Peyer's patch (tissue), 4 donors: ENCODE measurements around the gene FRMPD2.

Experiments used
- POLR2A ChIP-seq, 2 donors: fragments of 450-650 bp; IDR thresholded peaks; one replicate each; pipeline ENCODE4 v1.5.1; 2017; ENCODE audit warnings: antibody characterized with exemption in 2 of 2, mild to moderate bottlenecking in 2 of 2, moderate library complexity in 2 of 2
- TF ChIP-seq, protein P1 (sequence below), 6 experiments: fragments of 450-650 bp in 4 of 6; fragments of 200-600 bp in 2 of 6; sonication (generic) in 1 of 6; IDR thresholded peaks; one replicate each; pipeline ENCODE4 v1.5.1; 2017 to 2019; ENCODE audit warnings: antibody characterized with exemption in 6 of 6, mild to moderate bottlenecking in 3 of 6, moderate library complexity in 1 of 6

DNA sequence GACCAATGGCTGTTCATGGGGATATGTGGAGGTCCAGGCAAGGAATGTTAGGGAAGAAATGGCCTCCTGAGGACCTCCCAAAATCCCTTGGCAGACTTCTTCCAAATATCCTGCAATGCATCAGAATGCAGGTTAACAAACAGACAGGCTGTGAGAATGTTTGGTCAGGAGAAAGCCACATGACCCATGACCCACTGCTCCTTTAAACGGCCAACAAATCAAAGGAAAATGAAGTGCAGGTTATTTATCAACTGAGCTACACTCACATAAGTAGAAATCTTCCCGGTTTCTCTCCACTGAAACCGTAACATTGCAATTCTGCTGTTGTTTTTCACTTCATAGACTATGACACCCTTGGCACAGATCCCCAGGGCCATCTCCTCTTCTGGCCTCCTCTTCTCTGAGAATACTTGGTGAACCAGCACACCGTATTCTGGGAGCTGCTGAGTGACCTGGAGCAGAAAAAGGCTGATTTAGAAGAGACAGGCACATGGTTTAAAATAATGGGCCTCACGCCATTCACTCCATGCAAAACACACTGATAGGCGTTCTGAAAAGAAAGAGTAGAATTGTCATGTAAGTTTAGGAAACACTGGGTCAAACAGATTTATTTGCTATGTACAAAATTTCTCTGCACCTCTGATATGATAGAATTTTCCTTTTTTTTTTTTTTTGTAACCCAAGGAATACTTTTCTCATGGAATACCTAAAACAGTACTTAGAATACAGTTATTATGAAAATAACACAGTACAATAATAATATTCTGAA, 67.8 kb downstream of the FRMPD2 start:
- no peak for TF ChIP-seq POLR2A (IDR thresholded peaks at IDR 0.05)
- TF ChIP-seq, protein P1, sequence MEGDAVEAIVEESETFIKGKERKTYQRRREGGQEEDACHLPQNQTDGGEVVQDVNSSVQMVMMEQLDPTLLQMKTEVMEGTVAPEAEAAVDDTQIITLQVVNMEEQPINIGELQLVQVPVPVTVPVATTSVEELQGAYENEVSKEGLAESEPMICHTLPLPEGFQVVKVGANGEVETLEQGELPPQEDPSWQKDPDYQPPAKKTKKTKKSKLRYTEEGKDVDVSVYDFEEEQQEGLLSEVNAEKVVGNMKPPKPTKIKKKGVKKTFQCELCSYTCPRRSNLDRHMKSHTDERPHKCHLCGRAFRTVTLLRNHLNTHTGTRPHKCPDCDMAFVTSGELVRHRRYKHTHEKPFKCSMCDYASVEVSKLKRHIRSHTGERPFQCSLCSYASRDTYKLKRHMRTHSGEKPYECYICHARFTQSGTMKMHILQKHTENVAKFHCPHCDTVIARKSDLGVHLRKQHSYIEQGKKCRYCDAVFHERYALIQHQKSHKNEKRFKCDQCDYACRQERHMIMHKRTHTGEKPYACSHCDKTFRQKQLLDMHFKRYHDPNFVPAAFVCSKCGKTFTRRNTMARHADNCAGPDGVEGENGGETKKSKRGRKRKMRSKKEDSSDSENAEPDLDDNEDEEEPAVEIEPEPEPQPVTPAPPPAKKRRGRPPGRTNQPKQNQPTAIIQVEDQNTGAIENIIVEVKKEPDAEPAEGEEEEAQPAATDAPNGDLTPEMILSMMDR (IDR thresholded peaks at IDR 0.05): no peak
